Stimulated activated naive B cell treated with anti-CD40 and anti-IgM and Interleukin-4, amounts not matched to agents 10 μg/mL and 1 μg/mL and 100 μg/mL, for 72 hours (primary cell): ENCODE data around the gene AGMO.

Experiments used
- ATAC-seq, 2 donors: fragments of 150-1000 bp; cut with Tn5 transposase; replicated peaks; 2 replicates each; pipeline ENCODE4 v1.10.0; 2021; ENCODE audit warnings: moderate library complexity in 1 of 2
- DNase-seq: peaks from one replicate; pipeline ENCODE4 v3.0.0; 2021
- H3K27ac Mint-ChIP-seq: one replicate; pipeline ENCODE4 v1.8.0; 2022; ENCODE audit warnings: mild to moderate bottlenecking, mixed read lengths
- H3K27me3 Mint-ChIP-seq, 2 donors: one replicate each; pipeline ENCODE4 v1.8.0; 2022; ENCODE audit warnings: mixed read lengths in 2 of 2
- H3K36me3 Mint-ChIP-seq, 2 donors: one replicate each; pipeline ENCODE4 v1.8.0; 2022; ENCODE audit warnings: mixed read lengths in 2 of 2, mild to moderate bottlenecking in 1 of 2
- H3K4me1 Mint-ChIP-seq, 2 donors: one replicate each; pipeline ENCODE4 v1.8.0; 2022; ENCODE audit warnings: mixed read lengths in 2 of 2, mild to moderate bottlenecking in 1 of 2
- H3K4me3 Mint-ChIP-seq, 2 donors: one replicate each; pipeline ENCODE4 v1.8.0; 2022; ENCODE audit warnings: mild to moderate bottlenecking in 2 of 2, mixed read lengths in 2 of 2, moderate library complexity in 1 of 2
- H3K9me3 Mint-ChIP-seq, 2 donors: one replicate each; pipeline ENCODE4 v1.8.0; 2022; ENCODE audit warnings: mixed read lengths in 2 of 2, mild to moderate bottlenecking in 1 of 2

AGMO gene

DNA sequence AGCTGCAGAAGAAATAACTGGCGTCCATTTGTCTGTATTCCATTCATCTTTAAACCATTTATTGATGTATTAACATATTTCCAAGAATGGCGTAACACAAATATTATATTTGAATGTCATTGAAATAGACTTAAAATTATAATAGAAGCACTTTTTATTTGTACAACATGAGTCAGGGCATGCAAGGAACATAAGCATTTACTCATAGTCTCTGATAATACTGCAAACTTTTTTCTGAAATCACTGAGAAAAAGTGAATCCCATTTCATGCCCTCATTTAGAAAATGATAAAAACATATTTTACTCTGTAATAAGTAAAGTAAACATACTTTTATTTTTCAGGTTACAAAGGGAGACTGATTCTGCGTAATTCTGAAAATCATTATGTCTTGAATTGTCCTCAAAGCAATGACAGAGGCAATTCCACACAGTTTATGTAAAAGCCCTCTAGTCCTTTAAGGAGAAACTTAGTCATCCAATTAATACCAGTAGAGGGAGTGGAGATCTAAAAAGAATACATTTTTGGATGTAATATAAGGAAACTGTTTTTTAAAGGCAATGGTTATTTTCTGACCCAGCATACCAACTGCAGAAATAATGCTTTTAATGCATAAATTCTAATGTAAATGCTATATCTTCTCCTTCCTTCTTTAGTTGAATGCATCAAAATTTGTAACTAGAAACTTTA is 58.1 kb downstream of the AGMO start:
- no peaks in the 10 kb centered on the region for H3K27me3 Mint-ChIP-seq
- H3K4me3 Mint-ChIP-seq, result no peak overlapping the region
- no peak overlapping the region for H3K27ac Mint-ChIP-seq
- H3K36me3 Mint-ChIP-seq, result no peaks in the 10 kb centered on the region
- H3K9me3 Mint-ChIP-seq, result no peaks in the 10 kb centered on the region
- no peak for DNase-seq
- H3K4me1 Mint-ChIP-seq, result no peaks in the 10 kb centered on the region
- ATAC-seq, result no peak

DNA sequence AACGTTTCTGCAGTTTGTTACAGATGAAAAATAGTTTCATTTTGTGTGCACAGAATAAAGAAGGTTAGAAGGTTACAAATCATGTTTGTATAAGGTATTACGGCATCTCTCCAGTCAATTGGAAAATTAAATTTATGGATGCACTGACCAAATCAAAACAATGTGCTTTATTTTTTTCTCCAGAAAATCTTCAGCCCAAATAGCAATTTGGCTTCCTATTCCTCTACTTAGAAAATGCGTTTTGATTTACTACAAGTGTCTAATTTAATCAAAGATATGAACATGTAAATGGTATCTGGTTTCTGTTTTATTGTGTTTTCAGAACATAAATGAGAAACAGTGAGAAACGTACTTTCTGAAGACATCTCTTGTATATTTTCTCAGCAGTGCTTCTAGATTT is 63.4 kb downstream of the AGMO start:
- H3K27ac Mint-ChIP-seq, result no peak overlapping the region
- ATAC-seq (no peak), DNase-seq (no peak)
- H3K4me3 Mint-ChIP-seq, result no peak overlapping the region
- no peaks in the 10 kb centered on the region for H3K4me1 Mint-ChIP-seq
- no peaks in the 10 kb centered on the region for H3K36me3 Mint-ChIP-seq
- no peaks in the 10 kb centered on the region for H3K27me3 Mint-ChIP-seq
- H3K9me3 Mint-ChIP-seq, result peaks cover 0 to 1% of the 10 kb centered on the region in 2 donors

DNA sequence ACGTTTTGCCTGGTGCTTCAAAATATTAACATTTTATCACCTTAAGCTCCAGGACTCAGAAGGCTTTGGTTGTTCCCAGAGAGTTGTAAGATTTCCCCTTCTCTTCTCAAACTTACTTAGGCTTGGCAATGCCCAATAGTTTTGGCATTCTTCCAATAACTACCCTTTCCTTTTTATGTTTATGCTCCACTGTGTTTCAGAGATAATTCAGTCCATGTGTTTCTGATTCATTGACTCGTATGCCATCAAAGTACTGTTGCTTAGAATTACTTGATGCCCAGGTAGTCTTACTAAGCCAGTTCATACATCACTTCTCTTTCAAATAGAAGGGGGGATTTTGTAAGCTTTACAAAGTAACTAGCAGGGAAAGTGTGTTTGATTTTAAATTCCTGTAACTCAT is 66.6 kb downstream of the AGMO start:
- Mint-ChIP-seq H3K9me3 (peaks cover 0 to 1% of the 10 kb centered on the region in 2 donors), H3K4me3 (no peak overlapping the region), H3K27ac (no peak overlapping the region), H3K27me3 (no peaks in the 10 kb centered on the region), H3K36me3 (no peaks in the 10 kb centered on the region), H3K4me1 (no peaks in the 10 kb centered on the region)
- ATAC-seq, result no peak
- DNase-seq, result no peak

DNA sequence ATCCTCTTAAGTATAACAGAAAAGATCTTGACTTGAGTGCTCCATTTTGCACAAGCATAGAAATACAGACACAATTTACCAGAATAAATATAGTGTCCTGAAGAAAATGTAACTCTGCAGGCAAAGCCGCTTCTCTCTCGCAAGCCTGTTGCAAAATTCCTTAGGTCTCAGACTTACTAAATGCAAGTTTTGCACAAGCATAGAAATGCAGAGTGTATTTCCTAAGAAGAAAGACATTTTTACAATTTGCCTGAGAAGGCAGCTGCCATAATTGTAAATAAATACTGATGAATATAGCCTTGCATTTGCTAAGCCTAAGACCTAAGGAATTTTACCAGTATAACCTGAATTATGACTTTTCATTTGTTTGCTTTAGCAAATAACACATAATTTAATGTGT is 67.1 kb downstream of the AGMO start:
- no peak for ATAC-seq
- Mint-ChIP-seq H3K36me3 (no peaks in the 10 kb centered on the region), H3K27ac (no peak overlapping the region), H3K4me1 (no peaks in the 10 kb centered on the region), H3K9me3 (peaks cover 0 to 1% of the 10 kb centered on the region in 2 donors), H3K27me3 (no peaks in the 10 kb centered on the region), H3K4me3 (no peak overlapping the region)
- no peak for DNase-seq

DNA sequence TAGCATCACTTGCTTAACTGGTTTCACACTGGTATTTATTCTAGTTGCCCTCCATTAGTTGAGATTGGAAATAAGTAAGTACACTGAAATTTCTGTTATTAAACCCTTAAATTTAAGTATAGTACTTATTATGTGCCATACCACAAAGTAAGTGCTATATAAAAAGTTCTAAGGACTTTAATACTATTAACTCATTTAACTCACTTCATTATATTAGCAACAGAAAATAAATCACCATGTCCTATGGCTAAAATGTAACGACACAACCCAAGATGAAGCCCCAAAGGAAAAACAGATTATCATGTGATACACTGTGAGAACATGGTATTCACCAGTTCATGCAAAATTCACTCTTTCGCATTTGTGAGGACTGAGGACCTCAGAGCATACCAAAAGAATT is 70.5 kb downstream of the AGMO start:
- H3K4me1 Mint-ChIP-seq, result no peaks in the 10 kb centered on the region
- H3K27ac Mint-ChIP-seq, result no peak overlapping the region
- DNase-seq, result no peak
- ATAC-seq, result no peak
- no peaks in the 10 kb centered on the region for H3K27me3 Mint-ChIP-seq
- H3K36me3 Mint-ChIP-seq, result no peaks in the 10 kb centered on the region
- H3K9me3 Mint-ChIP-seq, result peaks cover 0 to 1% of the 10 kb centered on the region in 2 donors
- no peak overlapping the region for H3K4me3 Mint-ChIP-seq

DNA sequence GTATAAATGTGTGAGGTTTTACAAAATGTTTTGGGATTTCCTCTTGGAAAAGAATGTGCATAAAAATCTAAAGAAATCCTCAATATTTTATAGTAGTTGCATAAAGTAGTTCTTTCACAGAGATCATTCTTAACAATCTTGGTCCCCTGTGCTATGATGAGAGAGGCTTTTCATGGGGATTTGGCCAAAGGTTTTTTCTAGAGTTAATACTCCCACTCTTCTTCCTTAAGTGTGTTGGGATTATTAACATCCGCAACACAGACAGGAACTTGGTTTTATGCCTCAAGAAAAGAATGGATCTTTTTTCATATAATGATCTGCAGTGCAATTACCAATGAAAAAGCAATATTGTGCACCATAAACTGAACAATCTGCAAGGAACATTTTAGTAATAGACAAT is 71.5 kb downstream of the AGMO start:
- Mint-ChIP-seq H3K4me3 (no peak overlapping the region), H3K9me3 (peaks cover 1 to 4% of the 10 kb centered on the region in 2 donors), H3K4me1 (no peaks in the 10 kb centered on the region), H3K36me3 (no peaks in the 10 kb centered on the region), H3K27ac (no peak overlapping the region), H3K27me3 (no peaks in the 10 kb centered on the region)
- no peak for ATAC-seq
- no peak for DNase-seq

DNA sequence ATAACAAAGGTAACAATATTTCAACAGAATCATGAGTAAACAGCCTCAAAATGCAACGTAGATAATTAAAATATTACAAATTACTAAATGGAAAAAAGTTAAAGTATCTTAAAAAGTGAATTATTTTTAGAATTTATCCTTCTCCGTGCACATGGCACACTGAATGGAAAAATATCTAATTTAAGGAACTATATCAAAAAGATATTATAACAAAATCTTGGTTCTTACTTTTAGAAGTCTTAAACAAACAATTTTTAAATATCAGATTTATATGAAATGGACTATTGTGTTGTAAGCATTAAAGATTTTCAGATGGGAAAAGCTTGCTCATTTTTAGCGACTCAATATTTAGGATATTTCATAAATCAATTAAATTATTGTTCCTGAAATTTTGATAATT is 72.0 kb downstream of the AGMO start:
- ATAC-seq (no peak), DNase-seq (no peak)
- no peaks in the 10 kb centered on the region for H3K27me3 Mint-ChIP-seq
- no peaks in the 10 kb centered on the region for H3K36me3 Mint-ChIP-seq
- H3K27ac Mint-ChIP-seq, result no peak overlapping the region
- no peak overlapping the region for H3K4me3 Mint-ChIP-seq
- peaks cover 1 to 4% of the 10 kb centered on the region in 2 donors for H3K9me3 Mint-ChIP-seq
- no peaks in the 10 kb centered on the region for H3K4me1 Mint-ChIP-seq

DNA sequence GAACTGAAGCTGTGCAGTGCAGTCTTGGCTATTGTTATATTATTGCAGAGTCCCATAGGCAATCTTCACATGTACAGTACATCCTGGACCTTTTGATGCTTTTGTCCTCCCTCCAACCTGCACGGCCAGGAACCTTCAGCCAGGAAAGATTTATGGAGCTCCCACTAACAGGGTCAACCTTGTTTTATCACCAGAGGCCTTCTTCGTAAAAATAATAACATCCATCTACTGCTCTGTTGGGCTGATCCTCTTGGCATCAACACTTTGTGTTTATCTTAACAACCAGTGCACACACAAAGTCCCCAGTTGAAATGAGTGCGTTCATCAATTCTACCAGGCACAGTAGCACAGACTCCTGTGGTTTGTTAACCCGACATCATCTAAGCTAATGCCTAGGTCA is 72.4 kb downstream of the AGMO start:
- no peaks in the 10 kb centered on the region for H3K36me3 Mint-ChIP-seq
- DNase-seq (no peak), ATAC-seq (no peak)
- H3K4me3 Mint-ChIP-seq, result no peak overlapping the region
- H3K27ac Mint-ChIP-seq, result no peak overlapping the region
- no peaks in the 10 kb centered on the region for H3K27me3 Mint-ChIP-seq
- no peaks in the 10 kb centered on the region for H3K4me1 Mint-ChIP-seq
- peaks cover 3 to 4% of the 10 kb centered on the region in 2 donors for H3K9me3 Mint-ChIP-seq

DNA sequence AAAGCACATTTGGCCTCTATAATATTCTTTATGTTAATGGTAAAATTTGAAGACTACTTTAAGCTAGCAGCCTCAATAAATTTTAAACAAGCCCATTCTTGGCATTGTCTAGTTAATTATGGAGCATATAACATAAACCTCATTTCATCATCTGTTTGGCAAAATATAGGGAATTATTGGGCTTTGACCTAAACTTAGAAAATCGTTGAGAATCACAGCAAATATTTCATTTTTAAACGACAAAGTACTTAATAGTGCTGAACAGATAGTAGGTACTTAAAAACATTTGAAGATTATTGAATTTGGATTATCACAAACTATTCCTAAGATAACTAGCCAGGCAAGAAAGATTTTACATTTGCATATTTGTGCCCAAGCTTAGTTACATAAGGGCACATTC is 73.4 kb downstream of the AGMO start:
- Mint-ChIP-seq H3K36me3 (no peaks in the 10 kb centered on the region), H3K4me1 (no peaks in the 10 kb centered on the region), H3K27ac (no peak overlapping the region), H3K9me3 (peaks cover 1 to 4% of the 10 kb centered on the region in 2 donors), H3K27me3 (no peaks in the 10 kb centered on the region), H3K4me3 (no peak overlapping the region)
- ATAC-seq (no peak), DNase-seq (no peak)

DNA sequence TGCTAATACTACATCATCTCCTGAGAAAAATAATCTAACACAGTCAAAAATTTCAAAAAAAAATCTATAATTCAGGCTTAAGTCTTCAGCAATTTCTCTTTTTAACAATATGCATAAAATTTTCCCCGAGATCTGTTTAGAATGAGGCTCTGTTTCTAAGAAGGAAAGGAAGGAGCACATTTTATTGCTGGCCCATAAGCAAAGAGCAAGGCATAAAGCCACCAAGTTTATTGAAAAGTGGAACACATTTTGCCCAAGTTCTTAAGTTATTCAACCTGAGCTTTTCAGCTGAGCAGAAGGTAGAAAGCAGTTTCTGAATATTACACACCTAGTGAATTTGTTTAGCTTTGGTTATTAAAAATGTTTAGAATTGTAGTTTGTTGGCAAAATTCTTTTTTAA is 73.9 kb downstream of the AGMO start:
- ATAC-seq (no peak), DNase-seq (no peak)
- no peak overlapping the region for H3K27ac Mint-ChIP-seq
- no peaks in the 10 kb centered on the region for H3K36me3 Mint-ChIP-seq
- no peaks in the 10 kb centered on the region for H3K4me1 Mint-ChIP-seq
- H3K4me3 Mint-ChIP-seq, result no peak overlapping the region
- H3K27me3 Mint-ChIP-seq, result no peaks in the 10 kb centered on the region
- peaks cover 1 to 4% of the 10 kb centered on the region in 2 donors for H3K9me3 Mint-ChIP-seq

DNA sequence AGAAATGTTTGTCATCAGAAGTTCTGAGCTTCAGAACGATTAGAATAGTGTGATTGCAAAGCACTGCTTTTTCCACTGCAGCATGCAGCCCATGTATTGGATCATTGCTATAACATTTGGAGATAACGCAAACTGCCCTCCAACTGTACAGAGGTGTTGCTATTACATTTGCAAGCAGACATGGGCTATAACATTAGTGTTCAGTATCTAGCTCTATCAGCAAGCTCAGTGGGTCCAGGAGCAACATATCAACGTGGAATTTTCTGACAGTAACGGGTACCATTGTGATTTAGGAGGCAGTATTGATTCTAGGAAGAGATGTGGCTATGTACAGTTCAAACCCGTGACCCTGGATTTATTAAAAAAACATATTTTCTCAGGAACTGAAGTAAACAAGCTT is 75.8 kb downstream of the AGMO start:
- no peaks in the 10 kb centered on the region for H3K4me1 Mint-ChIP-seq
- ATAC-seq, result no peak
- no peak overlapping the region for H3K27ac Mint-ChIP-seq

DNA sequence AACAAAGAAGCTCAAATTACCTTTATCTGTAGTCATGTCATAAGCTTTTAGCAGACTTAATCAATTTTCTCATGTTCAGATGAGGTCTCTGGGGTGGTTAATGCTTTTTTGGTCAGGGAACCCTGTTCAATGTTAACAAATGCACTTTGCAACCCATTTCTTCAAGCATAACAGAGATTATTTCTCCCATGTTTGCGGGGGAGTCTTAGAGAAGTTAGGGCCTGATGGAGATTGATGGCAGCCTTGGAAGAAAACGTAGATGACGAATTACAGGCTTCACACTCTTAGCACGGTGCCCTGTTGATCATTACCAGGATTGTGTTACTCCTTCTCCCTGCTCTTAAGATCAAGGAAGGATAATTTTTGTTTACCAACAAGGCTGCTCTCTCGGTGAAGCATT is 76.4 kb downstream of the AGMO start:
- H3K9me3 Mint-ChIP-seq, result peaks cover 3 to 4% of the 10 kb centered on the region in 2 donors
- ATAC-seq, result no peak
- H3K4me3 Mint-ChIP-seq, result no peak overlapping the region
- no peaks in the 10 kb centered on the region for H3K27me3 Mint-ChIP-seq
- H3K4me1 Mint-ChIP-seq, result no peaks in the 10 kb centered on the region
- no peak for DNase-seq
- H3K27ac Mint-ChIP-seq, result no peak overlapping the region
- no peaks in the 10 kb centered on the region for H3K36me3 Mint-ChIP-seq

More for the DNA sequence above, 75.8 kb downstream of the AGMO start:
- Mint-ChIP-seq H3K4me3 (no peak overlapping the region), H3K9me3 (peaks cover 3 to 4% of the 10 kb centered on the region in 2 donors), H3K36me3 (no peaks in the 10 kb centered on the region), H3K27me3 (no peaks in the 10 kb centered on the region)
- no peak for DNase-seq

DNA sequence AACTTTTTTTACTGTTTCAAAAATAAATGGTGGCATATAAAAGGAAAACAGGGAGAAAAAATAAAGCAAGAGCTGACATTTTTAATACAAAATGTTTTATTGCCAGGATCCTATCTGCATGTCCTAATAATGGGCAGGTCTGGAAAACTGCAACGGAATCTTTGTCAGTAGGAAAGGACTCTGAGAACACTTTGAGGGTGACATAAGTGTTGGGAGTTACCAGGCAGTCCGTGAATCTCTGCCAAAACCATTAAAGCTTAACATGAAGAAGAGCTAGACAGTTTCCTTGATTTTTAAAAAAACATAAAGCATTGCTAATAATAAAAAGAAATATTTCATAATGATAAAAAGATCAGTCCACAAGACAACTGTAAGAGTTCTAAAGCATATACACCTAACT is 80.7 kb downstream of the AGMO start:
- peaks cover 3 to 6% of the 10 kb centered on the region in 2 donors for H3K9me3 Mint-ChIP-seq

DNA sequence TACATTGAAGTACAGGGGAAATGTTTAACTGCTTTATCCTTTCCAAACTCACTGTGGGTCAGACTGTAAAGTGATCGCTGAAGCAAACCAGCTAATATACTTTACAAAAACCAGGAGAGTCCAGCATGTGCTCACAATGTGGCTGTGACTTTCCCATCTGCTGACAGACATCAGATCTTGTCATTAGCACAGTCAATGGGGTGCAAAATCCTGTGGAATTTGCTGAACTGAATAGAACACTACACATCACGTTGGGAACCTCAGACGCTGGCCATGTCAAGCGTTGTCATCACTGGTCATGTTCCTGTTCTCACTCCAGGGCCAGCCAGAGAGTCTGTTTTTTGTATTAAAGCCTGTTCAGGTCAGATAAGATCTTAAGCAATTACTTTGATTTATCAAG is 83.4 kb downstream of the AGMO start:
- Mint-ChIP-seq H3K4me1 (no peaks in the 10 kb centered on the region), H3K27me3 (no peaks in the 10 kb centered on the region), H3K4me3 (no peak overlapping the region), H3K9me3 (peaks cover 0 to 6% of the 10 kb centered on the region in 2 donors), H3K27ac (no peak overlapping the region), H3K36me3 (no peaks in the 10 kb centered on the region)
- DNase-seq (no peak), ATAC-seq (no peak)

More for the DNA sequence above, 80.7 kb downstream of the AGMO start:
- no peak overlapping the region for H3K27ac Mint-ChIP-seq
- ATAC-seq (no peak), DNase-seq (no peak)
- no peaks in the 10 kb centered on the region for H3K27me3 Mint-ChIP-seq
- H3K4me3 Mint-ChIP-seq, result no peak overlapping the region
- H3K4me1 Mint-ChIP-seq, result no peaks in the 10 kb centered on the region
- no peaks in the 10 kb centered on the region for H3K36me3 Mint-ChIP-seq

DNA sequence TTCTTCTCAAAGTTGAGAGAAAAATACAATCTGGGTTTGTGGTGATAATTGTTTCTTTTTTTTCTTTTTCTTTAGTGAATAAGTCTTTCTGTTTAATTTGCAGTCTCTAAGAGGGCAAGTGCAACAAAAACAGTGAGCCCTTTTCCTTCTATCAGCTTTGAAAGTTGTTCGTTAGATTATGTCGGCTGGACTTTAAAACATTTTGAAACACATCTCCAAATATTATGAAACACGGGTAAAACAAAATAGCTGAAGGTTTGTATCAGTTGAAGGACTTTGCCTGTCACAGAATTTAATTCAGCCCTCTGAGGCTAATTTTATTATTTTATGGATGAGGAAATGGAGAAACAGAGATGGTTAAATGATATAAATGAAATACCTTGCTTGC is 85.3 kb downstream of the AGMO start:
- Mint-ChIP-seq H3K27ac (no peak overlapping the region), H3K4me1 (no peaks in the 10 kb centered on the region), H3K36me3 (no peaks in the 10 kb centered on the region), H3K4me3 (no peak overlapping the region), H3K9me3 (peaks cover 0 to 4% of the 10 kb centered on the region in 2 donors), H3K27me3 (no peaks in the 10 kb centered on the region)
- no peak for ATAC-seq
- DNase-seq, result no peak
